Measurements from ENCODE around the gene SLC12A2. TPM values are rescaled to one million over a fixed set of nuclear protein-coding genes. Genes with fewer than 3 reads are reported as not detected.

SLC12A2 gene
- total RNA-seq, result 100 to 1,000 TPM; 119 to 198 TPM
- polyA plus RNA-seq (ENCODE audit: insufficient read length in 2 of 2), result 10 to 100 TPM; 32.0 to 52.6 TPM
- long read RNA-seq, donor 1, full-length matches to known transcripts, result 1 of 1 reads
- long read RNA-seq, donor 1, partial matches to known transcripts, result 0 of 1 reads
- long read RNA-seq, donor 1, other reads (novel, unspliced or antisense), result 0 of 1 reads
- long read RNA-seq, donor 2, full-length matches to known transcripts, result 1 of 1 reads
- long read RNA-seq, donor 2, partial matches to known transcripts, result 0 of 1 reads
- long read RNA-seq, donor 2, other reads (novel, unspliced or antisense), result 0 of 1 reads
- long read RNA-seq, donor 3, full-length matches to known transcripts, result 1 of 1 reads
- long read RNA-seq, donor 3, partial matches to known transcripts, result 0 of 1 reads
- long read RNA-seq, donor 3, other reads (novel, unspliced or antisense), result 0 of 1 reads
- long read RNA-seq, donor 4, partial matches to known transcripts, result 204 of 204 reads
- long read RNA-seq, donor 4, other reads (novel, unspliced or antisense), result 0 of 204 reads

- WGBS (ENCODE audit: insufficient coverage), result under 1% methylated on average over 102 of the region's 104 CpGs
- DNase-seq (ENCODE audit: low read depth in 4 of 6, low spot score in 6 of 6), result peak; percentile 90 to 99 (median 94)
- peak within 1 kb of the TSS; percentile 96 for H3K27ac ChIP-seq (ENCODE audit: low read depth, low read length)
- peak within 1 kb of the TSS; percentile 94 for H3K4me3 ChIP-seq (ENCODE audit: low read depth, low read length)
- peaks cover 4% of the 10 kb centered on the region for H3K4me1 ChIP-seq (ENCODE audit: control insufficient read depth, insufficient read depth, low read length)
- no peaks in the 10 kb centered on the region for H3K27me3 ChIP-seq (ENCODE audit: control insufficient read depth, insufficient read depth, low read length)
- H3K9me3 ChIP-seq (ENCODE audit: control insufficient read depth, insufficient read depth, low read length), result no peaks in the 10 kb centered on the region
- no peaks in the 10 kb centered on the region for H3K36me3 ChIP-seq (ENCODE audit: control insufficient read depth, insufficient read depth, low read length)
These were observed at the start of gene SLC12A2 for GRCh38 chr5:128083033-128083810. Gene SLC12A2 (plus strand): TSS chr5:128083766. CDS start chr5:128083955, 189 bp downstream.

- Histone ChIP-seq H3K36me3 (ENCODE audit: control insufficient read depth, insufficient read depth, low read length) (no peaks in the 10 kb centered on the region), H3K27ac (ENCODE audit: low read depth, low read length) (no peak overlapping the region), H3K9me3 (ENCODE audit: control insufficient read depth, insufficient read depth, low read length) (no peaks in the 10 kb centered on the region), H3K27me3 (ENCODE audit: control insufficient read depth, insufficient read depth, low read length) (no peaks in the 10 kb centered on the region), H3K4me3 (ENCODE audit: low read depth, low read length) (no peak overlapping the region), H3K4me1 (ENCODE audit: control insufficient read depth, insufficient read depth, low read length) (no peaks in the 10 kb centered on the region)
- 22% methylated on average over 2 of the region's 4 CpGs for whole genome bisulfite sequencing (ENCODE audit: insufficient coverage)
- DNase-seq (ENCODE audit: low read depth in 4 of 6, low spot score in 6 of 6), result peak in 1 of 6 donors; percentile 53
These were observed 47.9 kb upstream of the SLC12A2 start for GRCh38 chr5:128035689-128036088.

- no peak for DNase-seq (ENCODE audit: low read depth in 4 of 6, low spot score in 6 of 6)
- Histone ChIP-seq H3K4me1 (ENCODE audit: control insufficient read depth, insufficient read depth, low read length) (no peaks in the 10 kb centered on the region), H3K36me3 (ENCODE audit: control insufficient read depth, insufficient read depth, low read length) (no peaks in the 10 kb centered on the region), H3K9me3 (ENCODE audit: control insufficient read depth, insufficient read depth, low read length) (no peaks in the 10 kb centered on the region), H3K27ac (ENCODE audit: low read depth, low read length) (no peak overlapping the region), H3K4me3 (ENCODE audit: low read depth, low read length) (no peak overlapping the region), H3K27me3 (ENCODE audit: control insufficient read depth, insufficient read depth, low read length) (no peaks in the 10 kb centered on the region)
- no CpG with 5 or more reads among the region's 1 CpG for WGBS (ENCODE audit: insufficient coverage)
These were observed 46.6 kb upstream of the SLC12A2 start for GRCh38 chr5:128036950-128037349.

DNA sequence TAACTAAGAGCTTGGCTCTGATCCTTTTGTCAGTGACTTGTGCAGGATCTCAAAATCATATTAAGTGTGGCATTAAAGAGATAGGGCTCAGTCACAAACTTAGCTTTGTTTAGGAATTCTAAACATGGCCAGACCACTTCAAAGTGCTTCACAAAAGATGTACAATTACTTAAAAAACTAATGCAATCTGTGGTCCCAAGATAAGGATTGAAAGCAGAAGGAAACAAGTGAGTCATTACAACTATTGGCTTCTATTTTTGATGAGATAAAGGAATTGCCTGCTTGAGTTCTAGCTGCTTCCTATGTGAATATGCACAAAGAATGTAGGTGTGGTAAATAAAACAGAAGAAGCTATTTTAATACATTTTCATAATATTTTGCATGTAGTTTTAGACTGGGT, 44.9 kb upstream of the SLC12A2 start:
- Histone ChIP-seq H3K4me1 (ENCODE audit: control insufficient read depth, insufficient read depth, low read length) (no peaks in the 10 kb centered on the region), H3K27me3 (ENCODE audit: control insufficient read depth, insufficient read depth, low read length) (no peaks in the 10 kb centered on the region), H3K9me3 (ENCODE audit: control insufficient read depth, insufficient read depth, low read length) (no peaks in the 10 kb centered on the region), H3K27ac (ENCODE audit: low read depth, low read length) (no peak overlapping the region), H3K36me3 (ENCODE audit: control insufficient read depth, insufficient read depth, low read length) (no peaks in the 10 kb centered on the region), H3K4me3 (ENCODE audit: low read depth, low read length) (no peak overlapping the region)
- no peak for DNase-seq (ENCODE audit: low read depth in 4 of 6, low spot score in 6 of 6)

DNA sequence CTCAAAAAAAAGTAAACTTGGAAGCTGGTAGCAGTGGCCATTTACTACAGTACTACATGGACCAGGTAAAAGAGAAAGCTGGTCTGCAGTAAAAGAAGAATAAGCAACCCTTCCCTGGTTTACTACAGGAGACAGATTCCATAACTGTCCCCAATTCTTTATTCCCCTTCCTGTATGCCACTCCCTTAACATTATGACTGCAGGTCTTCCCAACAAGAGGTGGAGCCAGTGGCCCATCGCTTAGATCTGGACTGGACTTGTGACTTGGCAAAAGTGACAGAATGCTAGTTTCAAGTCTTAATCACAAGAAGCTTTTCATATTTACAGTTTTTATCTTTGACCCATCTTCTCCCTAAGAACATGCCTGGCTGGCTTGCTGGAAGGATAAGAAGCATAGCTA, 42.6 kb upstream of the SLC12A2 start:
- WGBS (ENCODE audit: insufficient coverage), result 83% methylated on average over 1 of the region's 1 CpG
- no peak for DNase-seq (ENCODE audit: low read depth in 4 of 6, low spot score in 6 of 6)
- no peak overlapping the region for H3K4me3 ChIP-seq (ENCODE audit: low read depth, low read length)
- no peaks in the 10 kb centered on the region for H3K4me1 ChIP-seq (ENCODE audit: control insufficient read depth, insufficient read depth, low read length)
- H3K27me3 ChIP-seq (ENCODE audit: control insufficient read depth, insufficient read depth, low read length), result no peaks in the 10 kb centered on the region
- no peak overlapping the region for H3K27ac ChIP-seq (ENCODE audit: low read depth, low read length)
- no peaks in the 10 kb centered on the region for H3K36me3 ChIP-seq (ENCODE audit: control insufficient read depth, insufficient read depth, low read length)
- no peaks in the 10 kb centered on the region for H3K9me3 ChIP-seq (ENCODE audit: control insufficient read depth, insufficient read depth, low read length)

DNA sequence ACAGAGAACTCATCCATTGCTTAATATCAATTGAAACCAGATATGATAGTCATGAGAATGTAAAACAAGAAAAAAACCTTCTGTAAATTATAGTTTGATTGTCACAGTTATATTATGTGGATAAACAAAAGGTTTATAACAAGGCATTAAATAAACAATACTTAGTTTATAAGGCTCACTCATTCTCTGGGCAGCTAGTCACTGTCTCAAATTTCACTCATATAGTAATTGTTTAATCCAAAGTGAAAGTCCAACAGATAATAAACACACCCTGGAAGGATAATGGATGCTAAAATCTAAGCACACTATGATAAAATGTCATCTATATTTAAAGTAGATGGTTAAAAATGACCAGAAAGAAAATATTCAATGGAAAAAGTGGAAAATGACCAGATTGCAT, 30.8 kb upstream of the SLC12A2 start:
- Histone ChIP-seq H3K27ac (ENCODE audit: low read depth, low read length) (no peak overlapping the region), H3K4me3 (ENCODE audit: low read depth, low read length) (no peak overlapping the region), H3K27me3 (ENCODE audit: control insufficient read depth, insufficient read depth, low read length) (no peaks in the 10 kb centered on the region), H3K4me1 (ENCODE audit: control insufficient read depth, insufficient read depth, low read length) (no peaks in the 10 kb centered on the region), H3K36me3 (ENCODE audit: control insufficient read depth, insufficient read depth, low read length) (no peaks in the 10 kb centered on the region), H3K9me3 (ENCODE audit: control insufficient read depth, insufficient read depth, low read length) (no peaks in the 10 kb centered on the region)
- DNase-seq (ENCODE audit: low read depth in 4 of 6, low spot score in 6 of 6), result no peak

DNA sequence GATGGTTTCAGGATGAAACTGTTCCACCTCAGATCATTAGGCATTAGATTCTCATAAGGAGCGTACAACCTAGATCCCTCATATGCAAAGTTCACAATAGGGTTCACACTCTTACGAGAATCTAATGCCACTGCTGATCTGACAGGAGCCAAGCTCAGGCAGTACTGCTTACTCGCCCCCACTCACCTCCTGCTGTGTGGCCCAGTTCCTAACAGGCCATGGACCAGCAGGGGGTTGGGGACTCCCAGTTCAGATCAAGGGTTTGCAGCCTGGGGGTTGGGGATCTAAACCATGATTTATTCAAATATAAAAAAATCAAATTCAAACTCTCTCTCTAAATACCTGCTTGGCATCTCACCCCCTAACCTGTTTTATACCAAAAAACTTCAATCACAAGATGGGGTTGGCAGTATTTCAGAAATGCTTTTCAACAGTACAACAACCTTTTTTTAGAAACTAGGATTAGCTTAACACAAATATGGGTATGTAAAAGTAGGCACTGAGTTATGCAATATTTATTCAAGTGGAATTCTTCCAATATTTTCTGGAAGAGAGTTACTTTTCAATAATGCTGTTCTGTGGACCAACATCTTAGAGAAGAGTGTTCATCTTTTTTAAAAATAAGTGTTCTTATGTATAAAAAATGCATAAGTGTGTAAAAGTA, 30.1 kb upstream of the SLC12A2 start:
- Histone ChIP-seq H3K27me3 (ENCODE audit: control insufficient read depth, insufficient read depth, low read length) (no peaks in the 10 kb centered on the region), H3K4me3 (ENCODE audit: low read depth, low read length) (no peak overlapping the region), H3K4me1 (ENCODE audit: control insufficient read depth, insufficient read depth, low read length) (no peaks in the 10 kb centered on the region), H3K36me3 (ENCODE audit: control insufficient read depth, insufficient read depth, low read length) (no peaks in the 10 kb centered on the region), H3K27ac (ENCODE audit: low read depth, low read length) (no peak overlapping the region), H3K9me3 (ENCODE audit: control insufficient read depth, insufficient read depth, low read length) (no peaks in the 10 kb centered on the region)
- DNase-seq (ENCODE audit: low read depth in 4 of 6, low spot score in 6 of 6), result no peak
- 93% methylated on average over 3 of the region's 3 CpGs for WGBS (ENCODE audit: insufficient coverage)

GRCh38 chr5:128060644-128061385, 22.8 kb upstream of the SLC12A2 start:
- Histone ChIP-seq H3K27me3 (ENCODE audit: control insufficient read depth, insufficient read depth, low read length) (no peaks in the 10 kb centered on the region), H3K4me3 (ENCODE audit: low read depth, low read length) (no peak overlapping the region), H3K27ac (ENCODE audit: low read depth, low read length) (no peak overlapping the region), H3K4me1 (ENCODE audit: control insufficient read depth, insufficient read depth, low read length) (no peaks in the 10 kb centered on the region), H3K36me3 (ENCODE audit: control insufficient read depth, insufficient read depth, low read length) (no peaks in the 10 kb centered on the region), H3K9me3 (ENCODE audit: control insufficient read depth, insufficient read depth, low read length) (no peaks in the 10 kb centered on the region)
- DNase-seq (ENCODE audit: low read depth in 4 of 6, low spot score in 6 of 6), result no peak
- 100% methylated on average over 1 of the region's 1 CpG for WGBS (ENCODE audit: insufficient coverage)

- 77% methylated on average over 2 of the region's 4 CpGs for WGBS (ENCODE audit: insufficient coverage)
- H3K27ac ChIP-seq (ENCODE audit: low read depth, low read length), result no peak overlapping the region
- no peak for DNase-seq (ENCODE audit: low read depth in 4 of 6, low spot score in 6 of 6)
- no peaks in the 10 kb centered on the region for H3K27me3 ChIP-seq (ENCODE audit: control insufficient read depth, insufficient read depth, low read length)
- no peaks in the 10 kb centered on the region for H3K4me1 ChIP-seq (ENCODE audit: control insufficient read depth, insufficient read depth, low read length)
- no peaks in the 10 kb centered on the region for H3K36me3 ChIP-seq (ENCODE audit: control insufficient read depth, insufficient read depth, low read length)
- H3K9me3 ChIP-seq (ENCODE audit: control insufficient read depth, insufficient read depth, low read length), result no peaks in the 10 kb centered on the region
- H3K4me3 ChIP-seq (ENCODE audit: low read depth, low read length), result no peak overlapping the region
These were observed 21.3 kb upstream of the SLC12A2 start for GRCh38 chr5:128062172-128062746.

All from spinal cord (tissue), 10 donors.